Measurements from ENCODE around the gene SMAD2.
"Not testable (repeated sequence)": the region's sequence is repeated elsewhere in the genome, so short reads cannot be mapped to it uniquely, and the experiment has no call there.

The SMAD2 gene

GRCh38 chr18:47968006-47968676 is 37.7 kb upstream of the SMAD2 start:
- H4K20me1 ChIP-seq (ENCODE audit: insufficient read depth, low read length, poor library complexity, severe bottlenecking), result no peaks in the 10 kb centered on the region
- H3K4me2 ChIP-seq (ENCODE audit: low read depth, low read length, poor library complexity, severe bottlenecking), result no peak overlapping the region
- H3K27me3 ChIP-seq (ENCODE audit: insufficient read depth, low read length, poor library complexity, severe bottlenecking), result no peaks in the 10 kb centered on the region
- H3K9ac ChIP-seq (ENCODE audit: low read depth, low read length, poor library complexity, severe bottlenecking), result no peak overlapping the region
- H2AFZ ChIP-seq (ENCODE audit: low read length), result no peak overlapping the region
- peaks cover 10% of the 10 kb centered on the region for H3K4me1 ChIP-seq (ENCODE audit: insufficient read depth, low read length, poor library complexity, severe bottlenecking)
- H3F3A ChIP-seq (ENCODE audit: low read depth), result no peaks in the 10 kb centered on the region
- H3K9me3 ChIP-seq (ENCODE audit: insufficient read depth, low read depth, low read length), result no peaks in the 10 kb centered on the region
- no peak overlapping the region for H3K4me3 ChIP-seq (ENCODE audit: low read length, poor library complexity, severe bottlenecking)
- TF ChIP-seq CTCF (conservative IDR thresholded peaks at IDR 0.05; ENCODE audit: low read length) (no peak), EZH2phosphoT487 (IDR thresholded peaks at IDR 0.05; ENCODE audit: borderline replicate concordance) (no peak)
- H3K79me2 ChIP-seq (ENCODE audit: insufficient read depth, low read length), result no peaks in the 10 kb centered on the region
- H3K36me3 ChIP-seq (ENCODE audit: insufficient read depth, low read length), result no peaks in the 10 kb centered on the region
- no peaks in the 10 kb centered on the region for H3K9me2 ChIP-seq (replicated peaks; ENCODE audit: low read depth, low read length)

GRCh38 chr18:47964053-47964452 is 33.6 kb upstream of the SMAD2 start:
- H3K79me2 ChIP-seq (ENCODE audit: insufficient read depth, low read length), result no peaks in the 10 kb centered on the region
- no peak overlapping the region for H3K4me2 ChIP-seq (ENCODE audit: low read depth, low read length, poor library complexity, severe bottlenecking)
- no peaks in the 10 kb centered on the region for H3F3A ChIP-seq (ENCODE audit: low read depth)
- peaks cover 13% of the 10 kb centered on the region for H3K9me3 ChIP-seq (ENCODE audit: insufficient read depth, low read depth, low read length)
- H3K9me2 ChIP-seq (replicated peaks; ENCODE audit: low read depth, low read length), result no peaks in the 10 kb centered on the region
- H2AFZ ChIP-seq (ENCODE audit: low read length), result no peak overlapping the region
- no peaks in the 10 kb centered on the region for H3K4me1 ChIP-seq (ENCODE audit: insufficient read depth, low read length, poor library complexity, severe bottlenecking)
- no peak overlapping the region for H3K4me3 ChIP-seq (ENCODE audit: low read length, poor library complexity, severe bottlenecking)
- H3K27me3 ChIP-seq (ENCODE audit: insufficient read depth, low read length, poor library complexity, severe bottlenecking), result no peaks in the 10 kb centered on the region
- H3K9ac ChIP-seq (ENCODE audit: low read depth, low read length, poor library complexity, severe bottlenecking), result no peak overlapping the region
- no peaks in the 10 kb centered on the region for H4K20me1 ChIP-seq (ENCODE audit: insufficient read depth, low read length, poor library complexity, severe bottlenecking)
- TF ChIP-seq EZH2phosphoT487 (IDR thresholded peaks at IDR 0.05; ENCODE audit: borderline replicate concordance), result no peak
- TF ChIP-seq CTCF (conservative IDR thresholded peaks at IDR 0.05; ENCODE audit: low read length), result no peak
- H3K36me3 ChIP-seq (ENCODE audit: insufficient read depth, low read length), result no peaks in the 10 kb centered on the region

- not testable (repeated sequence) for H3K9me2 ChIP-seq (replicated peaks; ENCODE audit: low read depth, low read length); H3F3A ChIP-seq (ENCODE audit: low read depth); H3K79me2 ChIP-seq (ENCODE audit: insufficient read depth, low read length); H3K4me2 ChIP-seq (ENCODE audit: low read depth, low read length, poor library complexity, severe bottlenecking); H2AFZ ChIP-seq (ENCODE audit: low read length); H3K27me3 ChIP-seq (ENCODE audit: insufficient read depth, low read length, poor library complexity, severe bottlenecking); H3K4me1 ChIP-seq (ENCODE audit: insufficient read depth, low read length, poor library complexity, severe bottlenecking); H3K9ac ChIP-seq (ENCODE audit: low read depth, low read length, poor library complexity, severe bottlenecking); H3K36me3 ChIP-seq (ENCODE audit: insufficient read depth, low read length); H3K4me3 ChIP-seq (ENCODE audit: low read length, poor library complexity, severe bottlenecking); H4K20me1 ChIP-seq (ENCODE audit: insufficient read depth, low read length, poor library complexity, severe bottlenecking)
- H3K9me3 ChIP-seq (ENCODE audit: insufficient read depth, low read depth, low read length), result peaks cover 13% of the 10 kb centered on the region
These were observed 30.5 kb upstream of the SMAD2 start for GRCh38 chr18:47961003-47961402.

- no peaks in the 10 kb centered on the region for H3K79me2 ChIP-seq (ENCODE audit: insufficient read depth, low read length)
- no peaks in the 10 kb centered on the region for H3K9me2 ChIP-seq (replicated peaks; ENCODE audit: low read depth, low read length)
- H3K27me3 ChIP-seq (ENCODE audit: insufficient read depth, low read length, poor library complexity, severe bottlenecking), result no peaks in the 10 kb centered on the region
- no peak for TF ChIP-seq CTCF (conservative IDR thresholded peaks at IDR 0.05; ENCODE audit: low read length)
- TF ChIP-seq EZH2phosphoT487 (IDR thresholded peaks at IDR 0.05; ENCODE audit: borderline replicate concordance), result no peak
- peaks cover 19% of the 10 kb centered on the region for H3K4me1 ChIP-seq (ENCODE audit: insufficient read depth, low read length, poor library complexity, severe bottlenecking)
- no peaks in the 10 kb centered on the region for H4K20me1 ChIP-seq (ENCODE audit: insufficient read depth, low read length, poor library complexity, severe bottlenecking)
- no peaks in the 10 kb centered on the region for H3K36me3 ChIP-seq (ENCODE audit: insufficient read depth, low read length)
- peak overlapping the region; percentile 52 for H3K4me2 ChIP-seq (ENCODE audit: low read depth, low read length, poor library complexity, severe bottlenecking)
- no peak overlapping the region for H2AFZ ChIP-seq (ENCODE audit: low read length)
- peak overlapping the region; percentile 29 for H3K9ac ChIP-seq (ENCODE audit: low read depth, low read length, poor library complexity, severe bottlenecking)
- no peaks in the 10 kb centered on the region for H3K9me3 ChIP-seq (ENCODE audit: insufficient read depth, low read depth, low read length)
- H3F3A ChIP-seq (ENCODE audit: low read depth), result 0 out of 2 replicates have a peak, but pooled peaks cover 2% of the 10 kb centered on the region
- peak overlapping the region; percentile 38 for H3K4me3 ChIP-seq (ENCODE audit: low read length, poor library complexity, severe bottlenecking)
These were observed 23.0 kb upstream of the SMAD2 start for GRCh38 chr18:47953471-47953931.

Data from Loucy (cell line).